ENCODE measurements around the gene TSHR. TPM values are rescaled to one million over a fixed set of nuclear protein-coding genes. Genes with fewer than 3 reads are reported as not detected.

The TSHR gene
- total RNA-seq, 1 experiment from 2014 or later, result not detected

DNA sequence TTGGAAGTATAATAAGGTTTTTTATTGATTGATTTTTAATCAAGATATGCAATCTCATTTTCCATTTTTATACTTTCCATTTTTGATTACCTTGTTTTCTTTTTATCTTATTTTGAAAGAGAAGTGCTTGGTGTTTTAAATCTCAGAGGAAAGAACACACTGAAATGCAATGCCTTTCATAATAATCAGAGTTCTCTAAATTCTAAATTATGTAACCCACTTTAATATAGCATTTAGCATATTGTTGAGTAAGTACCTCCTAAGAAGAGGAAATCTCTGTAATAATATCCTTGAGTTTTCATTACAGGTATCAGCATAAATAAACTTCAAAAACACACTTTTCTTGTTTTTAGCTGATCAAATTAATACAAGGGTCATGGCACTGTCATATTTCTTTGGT, 168.4 kb downstream of the TSHR start:
- Histone ChIP-seq H2AFZ (ENCODE audit: low read depth, low read length, poor library complexity, severe bottlenecking) (no peak overlapping the region), H3K9me3 (ENCODE audit: control insufficient read depth in 1 of 2, insufficient read depth in 1 of 2, low read depth in 1 of 2, low read length in 2 of 2) (no peaks in the 10 kb centered on the region), H3K9ac (ENCODE audit: low read length) (no peak overlapping the region), H3K9me2 (ENCODE audit: insufficient read depth) (no peaks in the 10 kb centered on the region), H3K4me3 (replicated peaks in 1 of 2; ENCODE audit: low read depth in 1 of 2, low read length in 2 of 2) (no peak overlapping the region), H3K27ac (ENCODE audit: low read depth, low read length) (no peak overlapping the region), H3K79me2 (ENCODE audit: insufficient read depth, low read length) (no peaks in the 10 kb centered on the region), H3K36me3 (ENCODE audit: control insufficient read depth in 1 of 2, insufficient read depth in 2 of 2, low read length in 2 of 2) (no peaks in the 10 kb centered on the region), H3K27me3 (ENCODE audit: insufficient read depth, low read length) (no peaks in the 10 kb centered on the region), H3K4me1 (ENCODE audit: control insufficient read depth in 1 of 2, insufficient read depth in 2 of 2, low read length in 2 of 2) (no peaks in the 10 kb centered on the region), H3K4me2 (ENCODE audit: low read length) (no peak overlapping the region), H4K20me1 (ENCODE audit: insufficient read depth) (no peaks in the 10 kb centered on the region)
- ATAC-seq (no peak), DNase-seq (ENCODE audit: low read depth, low spot score) (no peak)
- RAD21 ChIA-PET (ENCODE audit: low non-redundant PET in 1 of 2, low total read pairs in 2 of 2, uncharacterized antibody in 2 of 2, unreplicated experiment in 2 of 2), result no interaction called here
- POLR2A ChIA-PET, result no interaction called here
- TF ChIP-seq POLR2AphosphoS5 (IDR thresholded peaks at IDR 0.05; ENCODE audit: low read depth, low read length) (no peak), SRF (IDR thresholded peaks at IDR 0.05; ENCODE audit: low read depth) (no peak), RAD21 (IDR thresholded peaks at IDR 0.05; ENCODE audit: low read depth) (no peak), ZFX (IDR thresholded peaks at IDR 0.05) (no peak), MAX (IDR thresholded peaks at IDR 0.05) (no peak), SIN3A (IDR thresholded peaks at IDR 0.05; ENCODE audit: low read depth) (no peak), TCF7L2 (IDR thresholded peaks at IDR 0.05; ENCODE audit: borderline replicate concordance, extremely low read depth, insufficient read depth, insufficient read length) (no peak), CEBPB (IDR thresholded peaks at IDR 0.05; ENCODE audit: low read depth) (no peak), FOSL1 (IDR thresholded peaks at IDR 0.05; ENCODE audit: low read depth) (no peak), REST (IDR thresholded peaks at IDR 0.05; ENCODE audit: low read depth) (no peak), EGR1 (IDR thresholded peaks at IDR 0.05; ENCODE audit: low read depth) (no peak), ELF1 (IDR thresholded peaks at IDR 0.05; ENCODE audit: borderline replicate concordance, low read depth) (no peak), CBX3 (IDR thresholded peaks at IDR 0.05; ENCODE audit: low read depth) (no peak), POLR2A (IDR thresholded peaks at IDR 0.05; ENCODE audit: borderline replicate concordance, extremely low read depth, insufficient read depth, insufficient read length) (no peak), EZH2phosphoT487 (IDR thresholded peaks at IDR 0.05; ENCODE audit: borderline replicate concordance) (no peak), YY1 (IDR thresholded peaks at IDR 0.05; ENCODE audit: extremely low read depth, insufficient replicate concordance, low read depth, low read length) (no peak), JUND (IDR thresholded peaks at IDR 0.05) (no peak)
- TF ChIP-seq, protein P1, sequence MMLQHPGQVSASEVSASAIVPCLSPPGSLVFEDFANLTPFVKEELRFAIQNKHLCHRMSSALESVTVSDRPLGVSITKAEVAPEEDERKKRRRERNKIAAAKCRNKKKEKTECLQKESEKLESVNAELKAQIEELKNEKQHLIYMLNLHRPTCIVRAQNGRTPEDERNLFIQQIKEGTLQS (IDR thresholded peaks at IDR 0.05), result no peak
- TF ChIP-seq, protein P2, sequence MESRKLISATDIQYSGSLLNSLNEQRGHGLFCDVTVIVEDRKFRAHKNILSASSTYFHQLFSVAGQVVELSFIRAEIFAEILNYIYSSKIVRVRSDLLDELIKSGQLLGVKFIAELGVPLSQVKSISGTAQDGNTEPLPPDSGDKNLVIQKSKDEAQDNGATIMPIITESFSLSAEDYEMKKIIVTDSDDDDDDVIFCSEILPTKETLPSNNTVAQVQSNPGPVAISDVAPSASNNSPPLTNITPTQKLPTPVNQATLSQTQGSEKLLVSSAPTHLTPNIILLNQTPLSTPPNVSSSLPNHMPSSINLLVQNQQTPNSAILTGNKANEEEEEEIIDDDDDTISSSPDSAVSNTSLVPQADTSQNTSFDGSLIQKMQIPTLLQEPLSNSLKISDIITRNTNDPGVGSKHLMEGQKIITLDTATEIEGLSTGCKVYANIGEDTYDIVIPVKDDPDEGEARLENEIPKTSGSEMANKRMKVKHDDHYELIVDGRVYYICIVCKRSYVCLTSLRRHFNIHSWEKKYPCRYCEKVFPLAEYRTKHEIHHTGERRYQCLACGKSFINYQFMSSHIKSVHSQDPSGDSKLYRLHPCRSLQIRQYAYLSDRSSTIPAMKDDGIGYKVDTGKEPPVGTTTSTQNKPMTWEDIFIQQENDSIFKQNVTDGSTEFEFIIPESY (IDR thresholded peaks at IDR 0.05; ENCODE audit: extremely low read depth, insufficient replicate concordance, low read length), result no peak
- no TSS peak for BruUV-seq (replicated peaks)
- intact Hi-C loops (cut with micrococcal nuclease), result no loop called here
- CTCF ChIA-PET, result no interaction called here

Data from HCT116 (cell line).